ENCODE data around the gene OR1I1.

GRCh38 chr19:15109768-15110417, 27.9 kb downstream of the OR1I1 start:
- no peak for TF ChIP-seq CTCF (IDR thresholded peaks at IDR 0.05; ENCODE audit: insufficient read depth, low read length)
- no peak for TF ChIP-seq POLR2AphosphoS5 (IDR thresholded peaks at IDR 0.05; ENCODE audit: low read depth)
- TF ChIP-seq SPI1 (IDR thresholded peaks at IDR 0.05; ENCODE audit: borderline replicate concordance, low read depth) = no peak
